K562 (cell line): ENCODE data around the gene TMEM229B. TPM values are rescaled to one million over a fixed set of nuclear protein-coding genes. Genes with fewer than 3 reads are reported as not detected.
"Not testable (repeated sequence)": the region's sequence is repeated elsewhere in the genome, so short reads cannot be mapped to it uniquely, and the experiment has no call there.

ENCODE experiments used
- ATAC-seq: fragments of 200-7000 bp; cut with Tn5 transposase; 3 replicates; pipeline ENCODE4 v1.9.1; 2020; ENCODE audit warnings: moderate library complexity
- BruUV-seq: library from RNA; stranded (reverse); fragments of 400-500 nt; replicated peaks from 2 replicates; lab custom pipeline; 2021; lab: Mats Ljungman, UMichigan
- CTCF ChIA-PET: fragments of 300-600 bp; formaldehyde crosslinking; extraction: SDS; loops from one replicate; lab custom pipeline; 2021; ENCODE audit warnings: low intra/inter-chr PET ratio; lab: Yijun Ruan, JAX
- POLR2A ChIA-PET: fragments of 300-600, 350-650 bp; sonication (Branson Sonifier 250); formaldehyde crosslinking; extraction: SDS; loops from one replicate; lab custom pipeline; 2021; ENCODE audit warnings: antibody characterized with exemption, inconsistent platforms; lab: Yijun Ruan, JAX
- DNase-seq, 4 experiments: peaks; one replicate each; pipeline versions ENCODE4 v3.0.0 to v3.0.0-alpha.2; 2011 to 2018; ENCODE audit warnings: low spot score in 3 of 4, mixed read lengths in 3 of 4; ENCODE audit errors: extremely low read depth in 1 of 4
- FAIRE-seq: peaks from 2 replicates; lab custom pipeline; 2011; peaks lifted over from hg19 to GRCh38; lab: Jason Lieb, UNC
- H2AFZ ChIP-seq: 2 replicates; pipeline ENCODE4 v1.6.0; 2011; ENCODE audit warnings: low read depth, low read length, control low read depth, inconsistent platforms
- H3K27ac ChIP-seq: fragments of 200-600 bp; 3 replicates; pipeline ENCODE4 v1.8.0; 2011; ENCODE audit warnings: low read depth, mild to moderate bottlenecking, control low read depth, inconsistent platforms, low read length, moderate library complexity, mixed read lengths; ENCODE audit errors: extremely low read depth
- H3K27me3 ChIP-seq, 2 experiments: fragments of 300-600 bp in 1 of 2; 2 replicates in 1 of 2; 3 replicates in 1 of 2; pipeline versions ENCODE4 v1.6.0 to v1.8.0; 2011; ENCODE audit warnings: inconsistent platforms in 2 of 2, low read length in 2 of 2, mild to moderate bottlenecking in 1 of 2, mixed read lengths in 1 of 2, moderate library complexity in 1 of 2; ENCODE audit not compliant: control insufficient read depth in 2 of 2, insufficient read depth in 2 of 2
- H3K36me3 ChIP-seq: fragments of 300-600 bp; 3 replicates; pipeline ENCODE4 v1.8.0; 2011; ENCODE audit warnings: mild to moderate bottlenecking, low read length, inconsistent platforms; ENCODE audit not compliant: control insufficient read depth, insufficient read depth
- H3K4me1 ChIP-seq, 2 experiments: fragments of 200-600 bp in 1 of 2; replicated peaks in 1 of 2; 2 replicates in 1 of 2; 3 replicates in 1 of 2; pipeline versions ENCODE4 v1.5.1 to v1.8.0; 2011; ENCODE audit warnings: inconsistent platforms in 2 of 2, low read length in 2 of 2, mild to moderate bottlenecking in 1 of 2, mixed read lengths in 1 of 2, moderate library complexity in 1 of 2; ENCODE audit not compliant: control insufficient read depth in 2 of 2, insufficient read depth in 2 of 2
- H3K4me2 ChIP-seq: 2 replicates; pipeline ENCODE4 v1.6.1; 2011; ENCODE audit warnings: low read length, control low read depth, inconsistent platforms, mixed read lengths; ENCODE audit not compliant: insufficient read depth
- H3K4me3 ChIP-seq: fragments of 200-600 bp; sonication (generic), shearing (Covaris generic); 2 replicates; pipeline ENCODE4 v1.5.1; 2016; ENCODE audit warnings: control low read depth, inconsistent platforms
- H3K79me2 ChIP-seq: fragments of 200-600 bp; 3 replicates; pipeline ENCODE4 v1.8.0; 2011; ENCODE audit warnings: low read length, inconsistent platforms; ENCODE audit not compliant: control insufficient read depth, insufficient read depth
- H3K9ac ChIP-seq, 2 experiments: 2 replicates each; pipeline versions ENCODE4 v1.6.0 to v1.6.1; 2011; ENCODE audit warnings: low read depth in 2 of 2, low read length in 2 of 2, control low read depth in 1 of 2, inconsistent platforms in 1 of 2, mild to moderate bottlenecking in 1 of 2, mixed read lengths in 1 of 2; ENCODE audit not compliant: insufficient read depth in 1 of 2
- H3K9me1 ChIP-seq: one replicate; pipeline ENCODE4 v1.6.0; 2011; ENCODE audit warnings: inconsistent platforms, mild to moderate bottlenecking, low read length, moderate library complexity; ENCODE audit not compliant: control insufficient read depth, insufficient read depth
- H3K9me3 ChIP-seq: replicated peaks from 2 replicates; pipeline ENCODE4 v1.5.1; 2011; ENCODE audit warnings: low read depth, low read length, inconsistent platforms; ENCODE audit not compliant: control insufficient read depth, insufficient read depth
- H4K20me1 ChIP-seq: replicated peaks from 2 replicates; pipeline ENCODE4 v1.6.1; 2011; ENCODE audit warnings: low read length, inconsistent platforms, mixed read lengths; ENCODE audit not compliant: control insufficient read depth, insufficient read depth
- MEIS2 ChIP-seq: fragments of 450-650 bp; IDR thresholded peaks from 2 replicates; pipeline ENCODE4 v1.6.1; 2014; ENCODE audit warnings: mild to moderate bottlenecking; ENCODE audit not compliant: partially characterized antibody
- whole genome bisulfite sequencing: fragments of 100-300 bp; shearing (Covaris generic); methylation state at CpG from one replicate; pipeline ENCODE4 v1.1.6; 2016; ENCODE audit warnings: low coverage, mixed read lengths; ENCODE audit not compliant: insufficient coverage; ENCODE audit errors: missing lambda C conversion rate; 5-methylcytosine and 5-hydroxymethylcytosine counted together
- in situ Hi-C: fragments of 300-500 bp; cut with MboI; formaldehyde crosslinking; loops from 4 replicates; pipeline ENCODE4 v1.15.0; 2018; ENCODE audit warnings: inconsistent platforms, mixed read lengths
- intact Hi-C: fragments of 100-400 bp; cut with micrococcal nuclease; formaldehyde crosslinking; loops from 2 replicates; pipeline ENCODE4 v1.14.2; 2022
- polyA plus RNA-seq, 8 experiments: library from polyadenylated mRNA; depleted of rRNA in 4 of 8; stranded (reverse) in 5 of 8; unstranded in 3 of 8; fragments of >200 nt; fragmentation: Nextera tagmentation in 2 of 8; fragmentation: Illumina TruSeq in 1 of 8; extraction: Ambion mirVana in 2 of 8; extraction: Trizol in 1 of 8; gene quantifications; 2 replicates each; pipeline versions ENCODE4 v1.2.1 to v1.2.3, GENCODE V29; 2011 to 2014; ENCODE audit warnings: inconsistent platforms in 1 of 8, missing spikeins in 1 of 8
- total RNA-seq, 7 experiments: library from RNA; depleted of rRNA in 6 of 7; stranded (reverse); fragments of >200 nt in 6 of 7; fragmentation: Illumina TruSeq in 2 of 7; extraction: Trizol in 2 of 7; gene quantifications; 2 replicates each; pipeline versions ENCODE4 v1.2.1 to v1.2.3, GENCODE V29; 2011 to 2021; ENCODE audit warnings: low replicate concordance in 1 of 7
- TF ChIP-seq, protein P1 (sequence below), 2 experiments: IDR thresholded peaks in 1 of 2; conservative IDR thresholded peaks in 1 of 2; 2 replicates each; pipeline ENCODE4 v1.6.1; 2016; ENCODE audit warnings: low read depth in 2 of 2, mild to moderate bottlenecking in 1 of 2, missing compliant biosample characterization in 1 of 2, missing genetic modification characterization in 1 of 2, moderate library complexity in 1 of 2
- TF ChIP-seq, protein P2 (sequence below): fragments of 200-800 bp; sonication (Bioruptor generic); IDR thresholded peaks from 2 replicates; pipeline ENCODE4 v1.6.1; 2017; ENCODE audit warnings: missing genetic modification characterization, missing compliant biosample characterization

TMEM229B gene
- total and polyA plus RNA-seq, 9 of the 15 experiments (the other 6 are each of a cell fraction or from before 2014, with no cell fraction given), result not detected

DNA sequence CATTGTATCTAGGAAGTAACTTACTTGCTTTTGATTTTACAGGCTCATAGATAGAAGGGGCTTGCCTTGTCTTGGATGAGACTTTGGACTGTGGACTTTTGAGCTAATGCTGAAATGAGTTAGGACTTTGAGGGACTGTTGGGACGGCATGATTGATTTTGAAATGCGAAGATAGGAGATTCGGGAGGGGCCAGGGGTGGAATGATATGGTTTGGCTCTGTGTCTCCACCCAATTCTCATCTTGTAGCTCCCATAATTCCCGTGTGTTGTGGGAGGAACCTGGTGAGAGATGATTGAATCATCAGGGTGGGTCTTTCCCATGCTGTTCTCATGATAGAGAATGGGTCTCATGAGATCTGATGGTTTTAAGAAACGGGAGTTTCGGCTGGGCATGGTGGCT lies 36.9 kb downstream of the TMEM229B start:
- peak; percentile 52 for TF ChIP-seq MEIS2
- TF ChIP-seq, protein P1, sequence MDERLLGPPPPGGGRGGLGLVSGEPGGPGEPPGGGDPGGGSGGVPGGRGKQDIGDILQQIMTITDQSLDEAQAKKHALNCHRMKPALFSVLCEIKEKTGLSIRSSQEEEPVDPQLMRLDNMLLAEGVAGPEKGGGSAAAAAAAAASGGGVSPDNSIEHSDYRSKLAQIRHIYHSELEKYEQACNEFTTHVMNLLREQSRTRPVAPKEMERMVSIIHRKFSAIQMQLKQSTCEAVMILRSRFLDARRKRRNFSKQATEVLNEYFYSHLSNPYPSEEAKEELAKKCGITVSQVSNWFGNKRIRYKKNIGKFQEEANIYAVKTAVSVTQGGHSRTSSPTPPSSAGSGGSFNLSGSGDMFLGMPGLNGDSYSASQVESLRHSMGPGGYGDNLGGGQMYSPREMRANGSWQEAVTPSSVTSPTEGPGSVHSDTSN (CRISPR knock-in tag; IDR thresholded peaks at IDR 0.05; ENCODE audit: low read depth), result not testable (repeated sequence)
- TF ChIP-seq, protein P1 (tag; conservative IDR thresholded peaks at IDR 0.05; ENCODE audit: low read depth), result peak; percentile 69
- TF ChIP-seq, protein P2, sequence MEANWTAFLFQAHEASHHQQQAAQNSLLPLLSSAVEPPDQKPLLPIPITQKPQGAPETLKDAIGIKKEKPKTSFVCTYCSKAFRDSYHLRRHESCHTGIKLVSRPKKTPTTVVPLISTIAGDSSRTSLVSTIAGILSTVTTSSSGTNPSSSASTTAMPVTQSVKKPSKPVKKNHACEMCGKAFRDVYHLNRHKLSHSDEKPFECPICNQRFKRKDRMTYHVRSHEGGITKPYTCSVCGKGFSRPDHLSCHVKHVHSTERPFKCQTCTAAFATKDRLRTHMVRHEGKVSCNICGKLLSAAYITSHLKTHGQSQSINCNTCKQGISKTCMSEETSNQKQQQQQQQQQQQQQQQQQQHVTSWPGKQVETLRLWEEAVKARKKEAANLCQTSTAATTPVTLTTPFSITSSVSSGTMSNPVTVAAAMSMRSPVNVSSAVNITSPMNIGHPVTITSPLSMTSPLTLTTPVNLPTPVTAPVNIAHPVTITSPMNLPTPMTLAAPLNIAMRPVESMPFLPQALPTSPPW (CRISPR knock-in tag), result peak; percentile 54

More for the DNA sequence above, 36.9 kb downstream of the TMEM229B start:
- H3K4me3 ChIP-seq, H3K9me3 ChIP-seq, H2AFZ ChIP-seq, intact Hi-C loops, H3K36me3 ChIP-seq, DNase-seq, in situ Hi-C loops, FAIRE-seq, H3K4me2 ChIP-seq, H3K9me1 ChIP-seq, CTCF ChIA-PET, BruUV-seq, H3K4me1 ChIP-seq, H3K79me2 ChIP-seq, H4K20me1 ChIP-seq, H3K27ac ChIP-seq, H3K27me3 ChIP-seq, H3K9ac ChIP-seq: not testable (repeated sequence)
- 0 out of 3 replicates have a peak, but pooled peaks have one; percentile 31 for ATAC-seq
- 5% methylated on average over 4 of the region's 6 CpGs for WGBS
- POLR2A ChIA-PET, result interaction anchor here (0.9 kb wide), 1 partner anchor 24 kb away, joined by 3 read pairs; no protein-coding TSS in a partner anchor
